Measurements from ENCODE around the gene DRC7. TPM values are rescaled to one million over a fixed set of nuclear protein-coding genes. Genes with fewer than 3 reads are reported as not detected.

Gene DRC7
- total RNA-seq, 1 donor from 2014 or later: not detected

- intact Hi-C loops (cut with micrococcal nuclease): no loop called here
Observed at GRCh38 chr16:57675741-57676551, 18.7 kb upstream of the DRC7 start.

GRCh38 chr16:57676553-57677085, 18.0 kb upstream of the DRC7 start:
- intact Hi-C loops (cut with micrococcal nuclease): no loop called here

DNA sequence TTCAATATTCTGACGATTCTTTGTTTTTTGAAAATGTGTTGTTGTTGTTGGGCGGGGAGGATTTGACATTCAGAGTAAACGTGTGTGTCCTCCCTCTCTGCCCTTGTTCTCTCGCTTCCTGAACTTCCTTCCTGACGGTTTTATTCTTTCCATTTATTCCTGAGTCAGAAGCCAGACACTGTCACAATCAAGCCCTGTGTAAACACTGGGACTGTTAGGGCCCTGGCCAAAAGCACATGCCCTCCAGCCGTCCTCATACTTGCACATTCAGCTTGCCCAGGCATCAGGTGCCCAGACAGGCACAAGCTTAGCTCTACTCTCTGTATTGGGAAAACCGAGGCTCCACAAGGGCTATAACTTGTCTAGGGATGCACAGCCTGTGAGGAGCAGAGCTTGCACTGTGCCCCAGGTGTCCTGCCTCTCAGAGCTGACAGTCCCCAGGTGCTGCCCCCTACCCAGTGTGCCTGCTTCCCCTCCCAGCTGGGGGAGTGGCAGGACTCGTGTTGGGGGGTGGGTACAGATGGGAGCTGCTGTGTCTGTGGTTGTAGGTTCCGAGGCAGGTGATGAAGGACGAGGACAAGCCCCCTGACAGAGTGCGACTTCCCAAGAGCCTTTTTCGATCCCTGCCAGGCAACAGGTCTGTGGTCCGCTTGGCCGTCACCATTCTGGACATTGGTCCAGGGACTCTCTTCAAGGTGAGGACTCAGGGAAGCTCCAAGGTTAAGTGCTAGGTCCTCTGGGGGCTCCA, 16.8 kb upstream of the DRC7 start:
- intact Hi-C loops (cut with micrococcal nuclease): no loop called here

GRCh38 chr16:57679016-57679415, 15.6 kb upstream of the DRC7 start:
- intact Hi-C loops (cut with micrococcal nuclease): no loop called here

DNA sequence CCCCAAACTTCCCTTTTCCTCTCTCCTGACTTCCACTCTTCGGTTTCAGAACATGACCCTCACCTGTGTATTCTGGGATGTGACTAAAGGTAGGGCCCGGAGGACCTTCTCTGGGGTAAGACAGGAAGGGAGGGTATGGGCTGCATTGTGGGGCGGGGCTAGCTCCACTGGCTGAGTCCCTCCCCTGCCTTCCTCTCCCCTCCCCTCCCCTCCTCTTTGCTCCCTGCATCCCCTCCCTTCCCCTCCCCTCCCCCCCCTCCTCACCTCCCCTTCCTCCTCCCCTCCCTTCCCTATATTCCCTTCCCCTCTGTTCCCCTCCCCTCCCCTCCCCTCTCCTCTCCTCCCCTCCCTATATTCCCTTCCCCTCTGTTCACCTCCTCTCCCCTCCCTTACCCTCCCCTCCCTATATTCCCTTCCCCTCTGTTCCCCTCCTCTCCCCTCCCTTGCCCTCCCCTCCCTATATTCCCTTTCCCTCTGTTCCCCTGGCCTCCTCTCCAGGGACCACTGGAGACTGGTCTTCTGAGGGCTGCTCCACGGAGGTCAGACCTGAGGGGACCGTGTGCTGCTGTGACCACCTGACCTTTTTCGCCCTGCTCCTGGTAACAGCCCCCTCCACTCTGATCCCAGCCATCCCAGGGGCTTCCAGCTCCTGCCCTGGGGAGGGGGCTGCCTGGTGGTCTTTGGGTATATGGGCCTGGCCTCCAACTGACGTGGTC, 14.7 kb upstream of the DRC7 start:
- intact Hi-C loops (cut with micrococcal nuclease): no loop called here

DNA sequence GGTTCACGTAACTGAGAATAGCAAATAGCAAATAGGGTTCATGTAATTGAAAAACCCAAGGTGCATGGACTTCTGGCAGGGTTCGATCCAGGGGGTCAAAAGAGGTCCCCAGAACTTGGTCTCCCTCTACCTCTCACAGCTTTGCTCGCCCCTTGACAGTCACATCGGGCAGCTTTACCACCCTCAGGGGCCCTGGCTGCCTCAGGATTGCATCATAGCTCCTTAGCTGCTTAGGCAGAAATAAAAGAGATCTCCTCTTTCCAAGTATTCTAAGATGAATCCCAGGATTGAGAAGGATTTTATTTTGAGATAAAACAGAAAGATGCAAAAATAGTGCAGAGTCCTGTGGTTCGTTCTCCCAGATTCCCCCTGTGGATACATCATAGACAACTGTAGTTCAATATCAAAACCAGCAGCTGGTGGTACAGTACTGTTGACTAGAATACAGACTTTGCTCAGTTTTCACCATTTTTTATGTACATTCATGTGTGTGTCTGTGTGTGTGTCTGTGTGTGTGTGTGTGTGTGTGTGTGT, 13.7 kb upstream of the DRC7 start:
- intact Hi-C loops (cut with micrococcal nuclease): no loop called here

DNA sequence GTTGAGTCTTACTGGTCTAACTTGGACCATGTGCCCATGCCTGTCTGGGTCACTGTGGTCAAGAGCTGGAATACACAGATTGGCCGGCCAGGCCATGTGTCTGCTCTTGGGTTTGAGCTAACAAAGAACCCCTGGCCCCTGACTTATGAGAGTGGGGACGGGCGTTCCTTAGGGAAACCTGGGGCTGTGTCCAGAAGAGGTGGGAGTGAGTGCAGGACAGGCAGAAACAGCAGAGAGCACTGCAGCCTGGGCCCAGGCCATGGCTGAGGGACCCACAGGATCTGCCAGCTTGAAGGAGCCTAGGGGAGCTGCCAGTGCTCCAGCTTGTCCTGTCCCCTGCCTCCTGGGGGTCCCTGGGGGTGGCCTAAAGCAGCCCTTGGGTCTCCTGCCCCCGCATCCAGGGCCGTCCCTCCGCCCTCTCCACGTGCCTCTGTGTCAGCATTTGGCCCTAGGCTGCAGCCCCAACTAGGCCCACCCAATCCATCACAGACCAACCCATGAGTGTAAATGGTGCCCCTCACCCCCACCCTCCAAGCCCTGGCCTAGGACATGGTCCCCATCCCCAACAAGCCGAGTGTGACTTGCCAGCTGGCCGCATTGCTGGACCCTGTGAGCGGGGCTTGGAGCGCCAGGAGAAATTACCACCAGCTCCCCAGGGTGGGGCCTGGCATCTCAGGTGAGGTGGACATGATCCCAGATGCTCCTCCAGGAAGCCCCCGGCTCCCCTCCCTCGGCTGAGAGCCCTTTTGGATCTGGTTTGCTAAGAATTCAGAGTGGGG, 12.5 kb upstream of the DRC7 start:
- intact Hi-C loops (cut with micrococcal nuclease): no loop called here

- intact Hi-C loops (cut with micrococcal nuclease): no loop called here
Observed at GRCh38 chr16:57682809-57683635, 11.6 kb upstream of the DRC7 start.

- intact Hi-C loops (cut with micrococcal nuclease): no loop called here
Observed at GRCh38 chr16:57683636-57684545, 10.7 kb upstream of the DRC7 start.

DNA sequence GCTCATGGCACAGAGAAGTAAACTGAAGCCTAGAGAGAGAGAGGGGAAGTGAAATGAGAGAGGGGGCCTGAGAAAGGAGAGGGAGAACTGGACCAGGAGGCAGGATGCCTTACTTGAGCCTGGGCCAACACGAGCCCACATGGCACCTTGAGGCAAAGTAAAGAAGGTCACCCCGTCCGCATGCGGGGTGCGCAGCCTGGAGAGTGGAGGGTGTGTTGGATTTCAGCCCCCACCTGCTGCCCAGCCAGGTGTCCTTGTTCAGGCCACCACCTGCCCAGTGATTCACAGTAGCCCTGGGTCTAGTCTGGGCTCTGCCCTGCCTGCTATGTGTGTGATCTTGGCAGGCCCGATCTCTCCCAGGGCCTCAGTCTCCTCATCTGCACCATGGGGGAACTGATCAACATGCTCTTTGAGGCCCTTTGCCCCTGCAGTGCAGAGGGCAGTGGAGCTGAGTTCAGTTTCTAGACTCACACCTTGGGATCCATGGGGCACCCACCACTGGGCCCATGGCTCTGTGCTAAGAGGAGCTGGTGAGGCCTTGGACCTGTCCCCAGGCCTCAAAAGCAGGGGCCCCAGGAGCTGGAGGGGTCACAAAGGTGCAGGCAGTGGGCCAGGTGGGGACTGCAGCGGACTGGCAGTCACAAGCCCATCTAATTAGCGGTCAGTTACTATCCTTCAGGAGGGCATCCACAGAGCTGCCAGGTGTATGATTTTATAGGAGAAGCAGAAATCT, 9.8 kb upstream of the DRC7 start:
- intact Hi-C loops (cut with micrococcal nuclease): no loop called here

- intact Hi-C loops (cut with micrococcal nuclease): no loop called here
Observed at GRCh38 chr16:57685633-57686032, 9.0 kb upstream of the DRC7 start.

- intact Hi-C loops (cut with micrococcal nuclease): no loop called here
Observed at GRCh38 chr16:57686577-57686976, 8.0 kb upstream of the DRC7 start.

DNA sequence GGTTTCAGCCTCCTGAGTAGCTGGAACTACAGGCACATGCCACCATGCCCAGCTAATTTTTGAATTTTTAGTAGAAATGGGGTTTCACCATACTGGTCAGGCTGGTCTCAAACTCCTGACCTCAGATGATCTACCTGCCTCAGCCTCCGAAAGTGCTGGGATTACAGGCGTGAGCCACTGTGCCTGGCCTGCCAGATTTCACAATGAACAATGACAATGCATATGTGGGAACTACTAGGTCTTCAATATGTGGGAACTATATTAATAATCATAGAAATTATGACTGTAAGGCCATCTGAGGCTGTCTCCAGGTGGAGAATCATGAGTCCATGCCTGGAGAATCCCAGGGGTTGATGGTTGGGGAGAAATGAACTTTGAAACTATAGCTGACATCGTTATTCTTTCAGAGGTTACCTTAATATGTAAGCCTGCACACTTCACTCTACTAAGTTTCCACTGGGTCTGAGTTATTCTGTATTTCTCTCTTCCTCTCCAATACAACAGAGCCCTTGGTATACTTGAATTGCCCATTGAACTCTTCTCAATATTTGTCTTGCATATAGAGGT, 7.2 kb upstream of the DRC7 start:
- intact Hi-C loops (cut with micrococcal nuclease): no loop called here

DNA sequence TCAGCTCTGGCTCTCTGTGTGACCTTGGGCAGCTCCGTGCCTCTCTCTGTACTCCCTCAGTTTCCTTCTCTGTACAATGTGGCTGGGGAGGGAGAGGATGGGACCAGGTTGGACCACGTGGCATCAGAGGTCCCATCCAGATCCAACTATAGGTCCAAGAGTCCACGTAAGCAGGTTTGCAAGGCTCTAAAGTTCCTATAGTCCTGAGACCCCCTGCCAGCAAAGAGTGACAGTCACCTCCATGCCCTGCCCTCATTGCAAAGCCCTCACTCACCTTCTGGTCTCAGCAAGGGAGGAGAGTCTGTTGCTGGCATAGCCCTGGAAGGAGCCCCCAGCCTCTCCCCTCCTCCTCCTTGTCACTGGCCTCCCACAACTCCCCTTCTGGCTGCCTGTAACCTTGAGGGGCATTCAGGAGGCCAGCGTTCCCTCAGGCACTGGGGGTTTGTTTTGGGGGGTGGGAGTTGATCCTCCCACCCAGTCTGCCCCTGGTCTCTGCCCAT, 6.1 kb upstream of the DRC7 start:
- intact Hi-C loops (cut with micrococcal nuclease): no loop called here

DNA sequence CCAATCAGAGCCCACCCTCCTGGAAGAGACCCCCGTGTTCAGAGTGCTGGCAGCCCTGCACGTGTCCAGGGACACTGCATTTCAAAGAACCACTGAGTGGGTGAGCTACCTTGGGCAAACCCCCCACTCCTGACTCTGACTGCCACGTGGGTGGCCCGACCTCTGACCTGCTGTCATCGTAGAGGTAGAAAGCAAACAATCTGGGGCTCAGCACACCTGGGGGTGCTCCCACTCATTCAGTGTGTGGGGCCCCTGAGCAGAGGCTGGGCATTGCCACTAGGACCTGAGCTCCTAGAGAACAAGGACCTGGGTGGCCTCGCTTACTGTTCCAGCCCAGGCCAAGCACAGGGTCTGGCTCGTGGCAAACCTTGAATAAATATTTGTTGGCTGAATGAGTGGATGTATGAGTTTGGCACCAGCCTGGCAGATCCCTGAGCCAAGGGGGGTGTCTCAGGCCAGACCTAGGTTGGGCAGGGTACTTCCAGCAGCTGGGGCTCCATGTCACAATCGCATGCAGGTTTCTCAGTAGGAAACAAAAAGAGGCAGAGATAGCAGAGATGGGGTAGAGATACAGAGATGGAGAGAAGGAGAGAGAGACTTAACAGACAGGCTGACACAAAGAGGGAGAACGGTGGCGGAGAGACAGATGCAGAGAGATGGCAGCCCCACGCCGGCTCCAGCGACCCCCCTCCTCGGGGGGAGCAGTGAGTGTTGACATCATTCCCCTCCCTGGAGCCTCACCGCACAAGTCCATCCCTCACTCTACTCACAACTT, 5.4 kb upstream of the DRC7 start:
- intact Hi-C loops (cut with micrococcal nuclease): loop anchor here (1.0 kb wide), 1 partner anchor 46 kb away; the partner anchor contains the start of gene KATNB1

DNA sequence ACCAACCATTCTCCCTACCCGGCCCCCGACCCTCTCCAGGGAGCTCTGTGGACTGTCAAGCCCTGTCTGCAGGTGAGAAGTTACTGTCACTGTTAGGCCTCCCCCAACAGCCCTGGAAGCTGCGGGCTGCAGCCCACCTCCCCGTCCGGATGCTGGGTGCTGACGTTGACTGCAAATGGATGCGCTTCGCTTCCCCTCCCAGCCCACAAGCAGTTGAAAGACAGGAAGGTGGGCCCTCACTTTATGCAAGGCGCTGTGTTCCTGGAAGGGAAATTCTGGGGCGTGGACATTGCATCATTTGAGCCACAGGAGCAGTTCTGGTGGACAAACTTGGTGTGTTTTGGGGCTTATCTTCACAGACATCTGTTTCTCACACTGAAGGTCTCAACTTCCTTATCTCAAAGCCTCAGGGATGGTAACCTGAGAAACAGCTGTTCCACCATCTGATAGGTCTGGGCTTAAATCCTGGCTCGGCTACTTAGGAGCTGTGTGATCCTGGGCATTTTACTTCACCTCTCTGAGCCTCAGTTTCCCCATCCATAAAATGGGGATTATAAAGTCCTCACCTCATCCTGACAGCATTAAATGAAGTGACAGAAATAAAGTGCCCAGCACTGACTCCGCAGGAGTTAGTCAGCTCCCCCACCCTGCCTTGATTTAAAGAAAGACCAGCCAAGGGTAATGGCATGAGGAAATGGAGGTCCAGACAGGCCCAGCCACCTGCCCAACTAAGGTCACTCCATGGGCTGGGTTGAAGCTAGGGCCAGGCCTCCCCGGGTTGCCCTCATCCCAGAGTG, 4.6 kb upstream of the DRC7 start:
- intact Hi-C loops (cut with micrococcal nuclease): loop anchor here (1.0 kb wide), 1 partner anchor 45 kb away; the partner anchor contains the start of gene KATNB1

Data from T-helper 1 cell treated with Interleukin-12 subunit alpha and Interleukin-12 subunit beta and Interleukin-4 antibody, amounts not matched to agents 30 ng/mL and 1 ng/mL, for 36 hours (primary cell).